DND-41 (cell line): Measurements from ENCODE around the gene EPC2.

Experiments
- CTCF ChIP-seq: IDR thresholded peaks from 2 replicates; pipeline ENCODE4 v1.5.1; 2012; ENCODE audit warnings: borderline replicate concordance, low read length, moderate library complexity, mild to moderate bottlenecking; ENCODE audit not compliant: poor library complexity, severe bottlenecking; ENCODE audit errors: extremely low read depth
- EZH2 ChIP-seq: IDR thresholded peaks from 3 replicates; pipeline ENCODE4 v1.6.1; 2012; ENCODE audit warnings: borderline replicate concordance, low read depth, mild to moderate bottlenecking, moderate library complexity, low read length, inconsistent platforms; ENCODE audit not compliant: severe bottlenecking

GRCh38 chr2:148826791-148827190, 182.2 kb downstream of the EPC2 start:
- TF ChIP-seq CTCF: no peak
- no peak for TF ChIP-seq EZH2
